Measurements from ENCODE around the gene PAQR8.

- TF ChIP-seq CTCF (IDR thresholded peaks at IDR 0.05; ENCODE audit: insufficient read depth, low read length, poor library complexity, severe bottlenecking) = no peak
- no peak for TF ChIP-seq EZH2phosphoT487 (conservative IDR thresholded peaks at IDR 0.05; ENCODE audit: low read length)
Measured at GRCh38 chr6:52418606-52419005, 56.7 kb downstream of the PAQR8 start.
